NT2/D1 (cell line): ENCODE results near the gene DRGX.
A peak's percentile ranks its signal among the peaks of the same experiment; 100 is the strongest.

Source experiments
- DNase-seq: peaks from one replicate; pipeline ENCODE4 v3.0.0-alpha.2; 2011; ENCODE audit warnings: low read depth, low spot score
- H3K27me3 ChIP-seq: 2 replicates; pipeline ENCODE4 v1.6.0; 2011; ENCODE audit warnings: mild to moderate bottlenecking; ENCODE audit not compliant: insufficient read length, insufficient read depth
- H3K36me3 ChIP-seq: 2 replicates; pipeline ENCODE4 v1.6.1; 2011; ENCODE audit warnings: mild to moderate bottlenecking, low read length, mixed read lengths; ENCODE audit not compliant: insufficient read depth, insufficient read length
- H3K4me1 ChIP-seq: 2 replicates; pipeline ENCODE4 v1.5.1; 2011; ENCODE audit not compliant: insufficient read depth, insufficient read length
- H3K4me3 ChIP-seq: 2 replicates; pipeline ENCODE4 v1.5.1; 2011; ENCODE audit warnings: low read depth; ENCODE audit not compliant: insufficient read length
- H3K9ac ChIP-seq: 2 replicates; pipeline ENCODE4 v1.6.0; 2011; ENCODE audit warnings: low read depth; ENCODE audit not compliant: insufficient read length
- H3K9me3 ChIP-seq: 2 replicates; pipeline ENCODE4 v1.5.1; 2011; ENCODE audit warnings: mild to moderate bottlenecking, low read length; ENCODE audit not compliant: insufficient read depth
- SUZ12 ChIP-seq: IDR thresholded peaks from 2 replicates; pipeline ENCODE4 v1.6.1; 2011; ENCODE audit not compliant: insufficient read length, insufficient read depth; ENCODE audit errors: extremely low read depth
- YY1 ChIP-seq: IDR thresholded peaks from 2 replicates; pipeline ENCODE4 v1.6.1; 2011; ENCODE audit not compliant: insufficient read length, insufficient read depth
- ZNF274 ChIP-seq: IDR thresholded peaks from 2 replicates; pipeline ENCODE4 v1.6.1; 2011; ENCODE audit warnings: mild to moderate bottlenecking, low read depth, low read length

The DRGX gene

GRCh38 chr10:49394933-49395740 lies 752 bp downstream of the DRGX start:
- H3K9me3 ChIP-seq: no peaks in the 10 kb centered on the region
- no peaks in the 10 kb centered on the region for H3K36me3 ChIP-seq
- peak overlapping the region; percentile 32 for H3K9ac ChIP-seq
- H3K4me1 ChIP-seq: peaks cover 6% of the 10 kb centered on the region
- peaks cover 93% of the 10 kb centered on the region for H3K27me3 ChIP-seq
- DNase-seq: no peak
- peak overlapping the region; percentile 46 for H3K4me3 ChIP-seq
- TF ChIP-seq SUZ12 (no peak), ZNF274 (no peak), YY1 (no peak)

GRCh38 chr10:49393757-49394156 lies 2.1 kb downstream of the DRGX start:
- H3K4me3 ChIP-seq: no peak overlapping the region
- no peak overlapping the region for H3K9ac ChIP-seq
- peaks cover 79% of the 10 kb centered on the region for H3K27me3 ChIP-seq
- H3K36me3 ChIP-seq: no peaks in the 10 kb centered on the region
- no peaks in the 10 kb centered on the region for H3K9me3 ChIP-seq
- TF ChIP-seq ZNF274 (no peak), YY1 (no peak), SUZ12 (no peak)
- H3K4me1 ChIP-seq: peaks cover 6% of the 10 kb centered on the region
- no peak for DNase-seq

GRCh38 chr10:49393301-49393700 lies 2.6 kb downstream of the DRGX start:
- Histone ChIP-seq H3K4me1 (peaks cover 6% of the 10 kb centered on the region), H3K27me3 (peaks cover 75% of the 10 kb centered on the region), H3K9ac (no peak overlapping the region), H3K4me3 (no peak overlapping the region), H3K9me3 (no peaks in the 10 kb centered on the region), H3K36me3 (no peaks in the 10 kb centered on the region)
- no peak for DNase-seq
- TF ChIP-seq ZNF274: no peak
- TF ChIP-seq YY1: no peak
- TF ChIP-seq SUZ12: no peak

GRCh38 chr10:49389361-49389933 lies 6.4 kb downstream of the DRGX start:
- no peak for TF ChIP-seq YY1
- no peak for TF ChIP-seq ZNF274
- no peak for TF ChIP-seq SUZ12

GRCh38 chr10:49388161-49388560 lies 7.7 kb downstream of the DRGX start:
- TF ChIP-seq ZNF274 (no peak), YY1 (no peak), SUZ12 (no peak)
- peaks cover 23% of the 10 kb centered on the region for H3K27me3 ChIP-seq
- H3K36me3 ChIP-seq: no peaks in the 10 kb centered on the region
- no peaks in the 10 kb centered on the region for H3K9me3 ChIP-seq
- no peak overlapping the region for H3K9ac ChIP-seq
- no peaks in the 10 kb centered on the region for H3K4me1 ChIP-seq
- no peak for DNase-seq
- H3K4me3 ChIP-seq: no peak overlapping the region

More at GRCh38 chr10:49389361-49389933, 6.4 kb downstream of the DRGX start:
- Histone ChIP-seq H3K36me3 (no peaks in the 10 kb centered on the region), H3K9ac (no peak overlapping the region), H3K4me3 (no peak overlapping the region), H3K9me3 (no peaks in the 10 kb centered on the region), H3K4me1 (peaks cover 3% of the 10 kb centered on the region), H3K27me3 (peaks cover 36% of the 10 kb centered on the region)
- no peak for DNase-seq

- Histone ChIP-seq H3K9ac (no peak overlapping the region), H3K36me3 (no peaks in the 10 kb centered on the region), H3K4me3 (no peak overlapping the region), H3K9me3 (no peaks in the 10 kb centered on the region), H3K27me3 (peaks cover 13% of the 10 kb centered on the region), H3K4me1 (no peaks in the 10 kb centered on the region)
- TF ChIP-seq SUZ12 (no peak), ZNF274 (no peak), YY1 (no peak)
- no peak for DNase-seq
These were observed 8.8 kb downstream of the DRGX start for GRCh38 chr10:49387071-49387470.
